H1 (cell line): ENCODE measurements around the gene SEMA6D. TPM values are rescaled to one million over a fixed set of nuclear protein-coding genes. Genes with fewer than 3 reads are reported as not detected.

Experiments
- CTCF ChIA-PET: fragments of 300-600 bp; sonication (Branson Sonifier 250); formaldehyde crosslinking; loops from one replicate; lab custom pipeline; 2021; ENCODE audit not compliant: partially characterized antibody; lab: Charles Lee
- POLR2A ChIA-PET: fragments of 300-600 bp; sonication (Branson Sonifier 250); formaldehyde crosslinking; loops from one replicate; lab custom pipeline; 2021; ENCODE audit warnings: inconsistent platforms; ENCODE audit not compliant: partially characterized antibody; lab: Charles Lee
- DNase-seq, 2 experiments: peaks; one replicate each; pipeline versions ENCODE4 v3.0.0 to v3.0.0-alpha.2; 2010 to 2022; ENCODE audit warnings: low spot score in 2 of 2, low read depth in 1 of 2, mixed read lengths in 1 of 2
- FAIRE-seq: peaks from 2 replicates; lab custom pipeline; 2011; peaks lifted over from hg19 to GRCh38; lab: Jason Lieb, UNC
- H2AFZ ChIP-seq: 2 replicates; pipeline ENCODE4 v1.8.1; 2012; ENCODE audit warnings: low read length, inconsistent platforms
- H2AK5ac ChIP-seq: 2 replicates; pipeline ENCODE4 v1.6.1; 2013; ENCODE audit warnings: low read depth, low read length
- H2BK120ac ChIP-seq: replicated peaks from 2 replicates; pipeline ENCODE3; 2013; ENCODE audit warnings: low read depth, low read length, inconsistent platforms
- H2BK12ac ChIP-seq: 2 replicates; pipeline ENCODE4 v1.6.1; 2013; ENCODE audit warnings: low read depth, low read length
- H2BK15ac ChIP-seq: 2 replicates; pipeline ENCODE4 v1.6.1; 2013; ENCODE audit warnings: low read length
- H2BK20ac ChIP-seq: 2 replicates; pipeline ENCODE4 v1.6.1; 2013; ENCODE audit warnings: low read length
- H2BK5ac ChIP-seq: 2 replicates; pipeline ENCODE4 v1.6.1; 2013; ENCODE audit warnings: low read depth, low read length
- H3K14ac ChIP-seq: 2 replicates; pipeline ENCODE4 v1.6.1; 2013; ENCODE audit warnings: inconsistent platforms; ENCODE audit not compliant: insufficient read length
- H3K18ac ChIP-seq: 2 replicates; pipeline ENCODE4 v1.6.1; 2013; ENCODE audit warnings: low read length; ENCODE audit errors: extremely low read depth
- H3K23ac ChIP-seq: 2 replicates; pipeline ENCODE4 v1.6.1; 2013; ENCODE audit warnings: inconsistent platforms; ENCODE audit not compliant: insufficient read length
- H3K23me2 ChIP-seq: 2 replicates; pipeline ENCODE4 v1.6.1; 2013; ENCODE audit warnings: low read depth, low read length
- H3K27ac ChIP-seq: 2 replicates; pipeline ENCODE4 v1.6.1; 2011; ENCODE audit warnings: low read depth, low read length, inconsistent platforms
- H3K27me3 ChIP-seq, 4 experiments: replicated peaks in 1 of 4; 1 replicate in 1 of 4; 2 replicates in 3 of 4; pipeline versions ENCODE4 v1.6.1 to v1.8.1; 2011 to 2013; ENCODE audit warnings: low read length in 3 of 4, mild to moderate bottlenecking in 3 of 4, inconsistent platforms in 2 of 4, mixed read lengths in 2 of 4, moderate library complexity in 1 of 4; ENCODE audit not compliant: control insufficient read depth in 3 of 4, insufficient read depth in 3 of 4; ENCODE audit errors: extremely low read depth in 1 of 4
- H3K36me3 ChIP-seq, 4 experiments: 2 replicates each; pipeline versions ENCODE4 v1.6.1 to v1.8.1; 2011 to 2013; ENCODE audit warnings: mild to moderate bottlenecking in 4 of 4, low read length in 3 of 4, moderate library complexity in 2 of 4, control low read depth in 1 of 4, inconsistent platforms in 1 of 4; ENCODE audit not compliant: insufficient read depth in 4 of 4, control insufficient read depth in 2 of 4
- H3K4ac ChIP-seq: replicated peaks from 2 replicates; pipeline ENCODE3; 2013; ENCODE audit warnings: low read length, low read depth, mixed read lengths, inconsistent platforms; ENCODE audit not compliant: insufficient read length
- H3K4me1 ChIP-seq, 4 experiments: replicated peaks in 1 of 4; 1 replicate in 1 of 4; 2 replicates in 3 of 4; pipeline versions ENCODE4 v1.6.1 to v1.8.1; 2011 to 2013; ENCODE audit warnings: low read length in 3 of 4, inconsistent platforms in 2 of 4, mixed read lengths in 1 of 4; ENCODE audit not compliant: insufficient read depth in 4 of 4, control insufficient read depth in 3 of 4
- H3K4me2 ChIP-seq, 2 experiments: 2 replicates each; pipeline versions ENCODE4 v1.6.1 to v1.8.1; 2011 to 2013; ENCODE audit warnings: low read depth in 2 of 2, low read length in 2 of 2, control low read depth in 1 of 2, inconsistent platforms in 1 of 2, mild to moderate bottlenecking in 1 of 2; ENCODE audit not compliant: insufficient read depth in 1 of 2
- H3K4me3 ChIP-seq, 4 experiments: fragments of 200-600, 300-600 bp in 1 of 4; sonication (generic), shearing (Covaris generic), sonication (Bioruptor Twin) in 1 of 4; 2 replicates each; pipeline versions ENCODE4 v1.5.1 to v1.8.1; 2011 to 2016; ENCODE audit warnings: low read length in 4 of 4, low read depth in 3 of 4, control low read depth in 2 of 4, inconsistent platforms in 2 of 4, mild to moderate bottlenecking in 2 of 4, mixed read lengths in 1 of 4, moderate library complexity in 1 of 4; ENCODE audit not compliant: insufficient read depth in 2 of 4; ENCODE audit errors: extremely low read depth in 1 of 4
- H3K56ac ChIP-seq: replicated peaks from 2 replicates; pipeline ENCODE3; 2013; ENCODE audit warnings: low read depth, mild to moderate bottlenecking, mixed read lengths, low read length, inconsistent platforms; ENCODE audit not compliant: insufficient read length
- H3K79me1 ChIP-seq: 2 replicates; pipeline ENCODE4 v1.6.1; 2013; ENCODE audit warnings: low read depth, low read length, control low read depth
- H3K79me2 ChIP-seq, 2 experiments: 2 replicates each; pipeline versions ENCODE4 v1.6.1 to v1.8.1; 2012 to 2013; ENCODE audit warnings: low read length in 2 of 2, mild to moderate bottlenecking in 2 of 2, inconsistent platforms in 1 of 2; ENCODE audit not compliant: insufficient read depth in 2 of 2, control insufficient read depth in 1 of 2
- H3K9ac ChIP-seq, 4 experiments: replicated peaks in 1 of 4; 1 replicate in 1 of 4; 2 replicates in 3 of 4; pipeline versions ENCODE4 v1.6.1 to v1.8.1; 2011 to 2013; ENCODE audit warnings: low read depth in 3 of 4, low read length in 3 of 4, control low read depth in 2 of 4, mild to moderate bottlenecking in 2 of 4, moderate library complexity in 2 of 4, inconsistent platforms in 1 of 4; ENCODE audit errors: extremely low read depth in 1 of 4
- H3K9me3 ChIP-seq, 2 experiments: 2 replicates each; pipeline versions ENCODE4 v1.6.1 to v1.8.1; 2012 to 2013; ENCODE audit warnings: mild to moderate bottlenecking in 2 of 2, moderate library complexity in 2 of 2, control low read depth in 1 of 2, inconsistent platforms in 1 of 2, low read depth in 1 of 2, low read length in 1 of 2, mixed read lengths in 1 of 2; ENCODE audit not compliant: insufficient read depth in 2 of 2
- H4K20me1 ChIP-seq, 2 experiments: replicated peaks in 1 of 2; 2 replicates each; pipeline versions ENCODE3 to v1.8.1; 2011 to 2013; ENCODE audit warnings: inconsistent platforms in 2 of 2, low read length in 2 of 2, mild to moderate bottlenecking in 1 of 2; ENCODE audit not compliant: insufficient read depth in 2 of 2, control insufficient read depth in 1 of 2
- H4K5ac ChIP-seq: 2 replicates; pipeline ENCODE4 v1.6.1; 2013; ENCODE audit warnings: low read length, low read depth, mixed read lengths, inconsistent platforms; ENCODE audit not compliant: insufficient read length
- H4K8ac ChIP-seq: 2 replicates; pipeline ENCODE4 v1.8.0; 2013; ENCODE audit warnings: mild to moderate bottlenecking, moderate library complexity, low read length, inconsistent platforms; ENCODE audit not compliant: insufficient read depth; ENCODE audit errors: extremely low read depth
- H4K91ac ChIP-seq: replicated peaks from 2 replicates; pipeline ENCODE3; 2013; ENCODE audit warnings: low read length, mixed read lengths, inconsistent platforms; ENCODE audit not compliant: insufficient read length
- CBX5 ChIP-seq: fragments of 300-800, 300-1000 bp; sonication (generic); IDR thresholded peaks from 2 replicates; pipeline ENCODE4 v1.7.1; 2016; ENCODE audit warnings: antibody characterized with exemption, low read length, low read depth
- CBX8 ChIP-seq: fragments of 300-800, 300-1000 bp; sonication (generic); IDR thresholded peaks from 2 replicates; pipeline ENCODE4 v1.7.1; 2016; ENCODE audit warnings: low read depth, low read length, borderline replicate concordance
- FOSL1 ChIP-seq: IDR thresholded peaks from 2 replicates; pipeline ENCODE4 v1.6.1; 2011; ENCODE audit warnings: mild to moderate bottlenecking, low read depth, low read length, moderate library complexity; ENCODE audit not compliant: insufficient read depth
- HDAC6 ChIP-seq: IDR thresholded peaks from one replicate; pipeline ENCODE4 v1.7.1; 2012; ENCODE audit warnings: low read depth, mild to moderate bottlenecking, inconsistent platforms, low read length, moderate library complexity
- KDM5A ChIP-seq: fragments of 200-600 bp; IDR thresholded peaks from 2 replicates; pipeline ENCODE4 v1.7.1; 2012; ENCODE audit warnings: mild to moderate bottlenecking, low read length, inconsistent platforms, mixed read lengths
- POU5F1 ChIP-seq: IDR thresholded peaks from 2 replicates; pipeline ENCODE4 v1.6.1; 2011; ENCODE audit warnings: low read depth, mild to moderate bottlenecking, low read length, moderate library complexity
- RBBP5 ChIP-seq: IDR thresholded peaks from 2 replicates; pipeline ENCODE4 v1.7.1; 2012; ENCODE audit warnings: low read depth, mild to moderate bottlenecking, inconsistent platforms, low read length, moderate library complexity, borderline replicate concordance
- SRF ChIP-seq: IDR thresholded peaks from 2 replicates; pipeline ENCODE4 v1.6.1; 2011; ENCODE audit warnings: mild to moderate bottlenecking, low read depth, low read length, moderate library complexity
- TBP ChIP-seq: IDR thresholded peaks from 2 replicates; pipeline ENCODE4 v1.6.1; 2011; ENCODE audit warnings: low read depth, low read length, improper control_type of control experiment
- WGBS, 2 experiments: shearing (Covaris generic) in 1 of 2; methylation state at CpG; one replicate each; pipeline versions ENCODE4 v1.1.6 to v1.1.7; 2013 to 2015; ENCODE audit warnings: low lambda C conversion rate in 2 of 2, mixed read lengths in 2 of 2, inconsistent platforms in 1 of 2, low coverage in 1 of 2, missing lambda C conversion rate in 1 of 2; ENCODE audit not compliant: insufficient replicate concordance in 2 of 2, insufficient coverage in 1 of 2, insufficient read length in 1 of 2; ENCODE audit errors: extremely low coverage in 1 of 2, missing lambda C conversion rate in 1 of 2; 5-methylcytosine and 5-hydroxymethylcytosine counted together
- polyA plus RNA-seq, 7 experiments: library from polyadenylated mRNA; depleted of rRNA in 3 of 7; stranded (reverse) in 5 of 7; unstranded in 2 of 7; fragments of >200 nt in 5 of 7; fragments of 200-250 nt in 2 of 7; gene quantifications; 1 replicate in 5 of 7; 2 replicates in 1 of 7; 4 replicates in 1 of 7; pipeline versions ENCODE4 v1.2.1 to v1.2.3, GENCODE V29; 2011 to 2013; ENCODE audit warnings: missing spikeins in 2 of 7, mixed read lengths in 2 of 7
- total RNA-seq: library from RNA; stranded (reverse); fragmentation: NEBNext Ultra II Directional; extraction: Animal tissue kit (Norgen Biotek cat#: 25700); gene quantifications from 2 replicates; pipeline ENCODE4 v1.2.1, GENCODE V29; 2021

SEMA6D gene
- total and polyA plus RNA-seq, 2 of the 8 experiments (the other 6 are each of a cell fraction or from before 2014, with no cell fraction given): 2.2 to 3.8 TPM

DNA sequence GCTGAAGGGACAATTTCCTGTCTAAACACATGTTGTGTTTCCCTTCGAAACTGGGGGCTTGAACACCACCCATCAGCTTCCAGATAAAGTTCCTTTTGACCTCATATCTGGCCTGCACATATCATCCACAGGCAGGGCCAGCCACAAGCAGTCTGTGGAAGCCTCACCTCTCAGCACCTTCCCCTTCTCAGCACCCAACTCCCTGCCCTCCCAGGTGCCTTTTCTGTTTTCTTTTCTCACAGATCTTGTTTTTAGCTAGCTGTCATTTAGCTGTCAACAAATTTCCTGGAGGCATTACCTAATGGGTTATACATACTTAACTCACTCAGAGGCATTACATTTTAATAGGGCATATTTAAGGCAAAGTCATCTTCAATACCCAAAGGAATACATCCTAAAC is 93.9 kb downstream of the SEMA6D start:
- Histone ChIP-seq H2BK5ac (no peak overlapping the region), H3K23me2 (no peaks in the 10 kb centered on the region), H2AK5ac (no peak overlapping the region), H3K79me1 (no peaks in the 10 kb centered on the region), H3K56ac (no peak overlapping the region), H4K20me1 (no peaks in the 10 kb centered on the region), H3K9me3 (no peaks in the 10 kb centered on the region), H3K18ac (no peak overlapping the region), H3K27me3 (no peaks in the 10 kb centered on the region), H3K9ac (no peak overlapping the region), H3K27ac (no peak overlapping the region), H2BK15ac (no peak overlapping the region), H3K79me2 (no peaks in the 10 kb centered on the region), H4K8ac (no peak overlapping the region), H3K4me2 (no peak overlapping the region), H3K36me3 (no peaks in the 10 kb centered on the region), H3K14ac (no peak overlapping the region), H2BK120ac (no peak overlapping the region), H4K91ac (no peak overlapping the region), H3K4ac (no peak overlapping the region), H3K4me1 (no peaks in the 10 kb centered on the region), H3K23ac (no peak overlapping the region), H2BK12ac (no peak overlapping the region), H2BK20ac (no peak overlapping the region; the same call in 1 of the 2 replicates), H4K5ac (no peak overlapping the region), H2AFZ (no peak overlapping the region), H3K4me3 (no peak overlapping the region)
- no peak for TF ChIP-seq KDM5A
- TF ChIP-seq HDAC6: no peak
- no peak for TF ChIP-seq SRF
- TF ChIP-seq RBBP5: no peak
- no peak for TF ChIP-seq CBX8
- no peak for TF ChIP-seq TBP
- TF ChIP-seq CBX5: no peak
- no peak for TF ChIP-seq FOSL1
- TF ChIP-seq POU5F1: no peak
- WGBS, 2 experiments: 67% methylated on average over 1 of the region's 1 CpG; no CpG with 5 or more reads in 1 of the 2 experiments
- CTCF ChIA-PET: interaction anchor here (0.9 to 1.6 kb wide), 3 partner anchors 13 to 274 kb away, joined by 3 to 4 read pairs (median 3); no protein-coding TSS in a partner anchor
- POLR2A ChIA-PET: no interaction called here
- FAIRE-seq (no peak), DNase-seq (no peak)
